Mesenchymal stem cell (in vitro differentiated cells and primary cell): Measurements from ENCODE around the gene IRF2BP1.

Experiments
- DNase-seq: peaks from one replicate; pipeline ENCODE4 v3.0.0-alpha.2; 2013
- H2AFZ ChIP-seq: one replicate; pipeline ENCODE4 v1.6.1; 2013; ENCODE audit warnings: low read depth, mild to moderate bottlenecking, control low read depth, inconsistent platforms, low read length, moderate library complexity
- H2AK5ac ChIP-seq: 2 replicates; pipeline ENCODE4 v1.6.1; 2013; ENCODE audit warnings: low read length, moderate library complexity, mild to moderate bottlenecking, inconsistent platforms; ENCODE audit not compliant: severe bottlenecking
- H2BK120ac ChIP-seq: one replicate; pipeline ENCODE4 v1.6.1; 2013; ENCODE audit warnings: low read depth, mild to moderate bottlenecking, inconsistent platforms, low read length, moderate library complexity
- H2BK12ac ChIP-seq, 2 experiments: one replicate each; pipeline ENCODE4 v1.6.1; 2013; ENCODE audit warnings: inconsistent platforms in 2 of 2, low read length in 2 of 2, mild to moderate bottlenecking in 2 of 2, moderate library complexity in 2 of 2, control low read depth in 1 of 2
- H2BK15ac ChIP-seq: one replicate; pipeline ENCODE4 v1.6.1; 2013; ENCODE audit warnings: mild to moderate bottlenecking, low read depth, inconsistent platforms; ENCODE audit not compliant: poor library complexity, severe bottlenecking
- H2BK5ac ChIP-seq: 2 replicates; pipeline ENCODE4 v1.6.1; 2013; ENCODE audit warnings: low read depth, mild to moderate bottlenecking, low read length, control low read depth, inconsistent platforms; ENCODE audit not compliant: poor library complexity, severe bottlenecking
- H3K14ac ChIP-seq, 2 experiments: one replicate each; pipeline ENCODE4 v1.6.1; 2013; ENCODE audit warnings: inconsistent platforms in 2 of 2, low read length in 2 of 2, control low read depth in 1 of 2, mild to moderate bottlenecking in 1 of 2, moderate library complexity in 1 of 2
- H3K18ac ChIP-seq, 2 experiments: one replicate each; pipeline ENCODE4 v1.6.1; 2013; ENCODE audit warnings: inconsistent platforms in 2 of 2, low read length in 2 of 2, control low read depth in 1 of 2, low read depth in 1 of 2, mild to moderate bottlenecking in 1 of 2
- H3K23ac ChIP-seq, 2 experiments: one replicate each; pipeline ENCODE4 v1.6.1; 2013; ENCODE audit warnings: inconsistent platforms in 2 of 2, low read length in 2 of 2, mild to moderate bottlenecking in 2 of 2, moderate library complexity in 2 of 2, control low read depth in 1 of 2
- H3K27ac ChIP-seq: 2 replicates; pipeline ENCODE4 v1.5.1; 2013; ENCODE audit warnings: mild to moderate bottlenecking, moderate library complexity, low read length, control low read depth, inconsistent platforms; ENCODE audit not compliant: poor library complexity, severe bottlenecking
- H3K27me3 ChIP-seq, 2 experiments: 2 replicates each; pipeline versions ENCODE4 v1.6.1 to v1.7.0; 2013; ENCODE audit warnings: low read length in 2 of 2, mild to moderate bottlenecking in 2 of 2, moderate library complexity in 2 of 2, control low read depth in 1 of 2, inconsistent platforms in 1 of 2; ENCODE audit not compliant: control insufficient read depth in 1 of 2, insufficient read depth in 1 of 2
- H3K36me3 ChIP-seq, 2 experiments: 2 replicates each; pipeline versions ENCODE4 v1.6.1 to v1.7.0; 2013; ENCODE audit warnings: low read length in 2 of 2, control low read depth in 1 of 2, inconsistent platforms in 1 of 2, low read depth in 1 of 2, mild to moderate bottlenecking in 1 of 2; ENCODE audit not compliant: insufficient read depth in 2 of 2, control insufficient read depth in 1 of 2
- H3K4ac ChIP-seq, 2 experiments: one replicate each; pipeline ENCODE4 v1.6.1; 2013; ENCODE audit warnings: inconsistent platforms in 2 of 2, low read length in 2 of 2, mild to moderate bottlenecking in 2 of 2, moderate library complexity in 2 of 2, control low read depth in 1 of 2, low read depth in 1 of 2
- H3K4me1 ChIP-seq: 2 replicates; pipeline ENCODE4 v1.6.1; 2013; ENCODE audit warnings: low read depth, low read length, control low read depth; ENCODE audit not compliant: control insufficient read depth, insufficient read depth
- H3K4me2 ChIP-seq: 2 replicates; pipeline ENCODE4 v1.6.1; 2013; ENCODE audit warnings: low read length, mild to moderate bottlenecking, inconsistent platforms; ENCODE audit not compliant: poor library complexity, severe bottlenecking
- H3K4me3 ChIP-seq, 2 experiments: 2 replicates each; pipeline versions ENCODE4 v1.5.1 to v1.7.0; 2013; ENCODE audit warnings: low read length in 2 of 2, mild to moderate bottlenecking in 2 of 2, control low read depth in 1 of 2, low read depth in 1 of 2; ENCODE audit not compliant: insufficient read depth in 1 of 2
- H3K79me1 ChIP-seq: replicated peaks from 2 replicates; pipeline ENCODE4 v1.6.1; 2013; ENCODE audit warnings: mild to moderate bottlenecking, control low read depth, low read length, inconsistent platforms; ENCODE audit not compliant: poor library complexity, severe bottlenecking
- H3K9ac ChIP-seq: 2 replicates; pipeline ENCODE4 v1.7.0; 2013; ENCODE audit warnings: mild to moderate bottlenecking, low read length, moderate library complexity
- H3K9me3 ChIP-seq: 2 replicates; pipeline ENCODE4 v1.7.0; 2013; ENCODE audit warnings: mild to moderate bottlenecking, low read length; ENCODE audit not compliant: control insufficient read depth
- H4K8ac ChIP-seq: one replicate; pipeline ENCODE4 v1.6.1; 2013; ENCODE audit warnings: inconsistent platforms, mild to moderate bottlenecking, low read length, moderate library complexity
- H4K91ac ChIP-seq: one replicate; pipeline ENCODE4 v1.6.1; 2013; ENCODE audit warnings: mild to moderate bottlenecking, low read length, inconsistent platforms
- WGBS: methylation state at CpG from one replicate; pipeline ENCODE4 v1.1.7; 2013; ENCODE audit warnings: mixed read lengths; 5-methylcytosine and 5-hydroxymethylcytosine counted together

The IRF2BP1 gene

DNA sequence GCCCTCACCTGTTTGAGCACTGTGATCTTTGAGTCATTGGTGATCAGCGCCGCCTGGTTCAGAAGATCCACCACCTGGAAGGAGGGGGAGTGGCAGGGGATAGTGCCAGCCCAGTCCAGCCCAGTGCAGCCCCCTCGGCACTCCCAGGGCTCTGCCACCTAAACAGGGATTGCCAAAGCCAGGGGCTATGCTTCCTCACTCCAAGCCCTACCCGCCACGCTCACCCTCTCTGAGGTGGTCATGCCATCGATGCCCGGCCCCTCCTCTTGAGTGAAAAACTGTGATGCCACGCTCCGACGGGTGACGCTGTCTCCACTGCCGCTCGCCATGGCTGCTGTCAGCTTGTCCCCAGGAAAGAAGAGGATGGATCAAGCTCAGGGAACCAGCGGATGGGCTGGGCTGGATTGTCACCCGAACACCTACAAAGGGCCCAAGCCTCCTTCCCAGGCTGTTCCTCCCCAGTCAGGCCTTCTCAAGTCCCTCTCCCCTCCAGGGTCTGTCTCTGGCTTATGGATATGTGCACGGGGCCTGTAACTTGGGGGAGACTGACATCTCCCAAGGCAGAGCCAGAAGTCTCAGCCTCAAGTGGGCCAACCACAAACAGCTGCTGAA lies 31.7 kb downstream of the IRF2BP1 start:
- no peak overlapping the region for H2BK12ac ChIP-seq
- no peak overlapping the region for H3K27ac ChIP-seq
- no peaks in the 10 kb centered on the region for H3K9me3 ChIP-seq
- no peak overlapping the region for H3K4ac ChIP-seq
- H3K4me2 ChIP-seq = no peak overlapping the region
- no peak overlapping the region for H4K91ac ChIP-seq
- no peak overlapping the region for H3K14ac ChIP-seq
- no peak overlapping the region for H2BK5ac ChIP-seq
- no peak overlapping the region for H3K9ac ChIP-seq
- DNase-seq = no peak
- no peak overlapping the region for H2AFZ ChIP-seq
- H4K8ac ChIP-seq = peak overlapping the region; percentile 28
- 96% methylated on average over 16 of the region's 16 CpGs for WGBS
- peaks cover 5% of the 10 kb centered on the region for H3K4me1 ChIP-seq
- H3K23ac ChIP-seq = no peak overlapping the region
- H2BK15ac ChIP-seq = no peak overlapping the region
- H3K27me3 ChIP-seq = no peaks in the 10 kb centered on the region
- no peak overlapping the region for H2AK5ac ChIP-seq
- H3K18ac ChIP-seq = no peak overlapping the region
- peaks cover 74 to 80% of the 10 kb centered on the region in 2 experiments for H3K36me3 ChIP-seq
- no peak overlapping the region for H2BK120ac ChIP-seq
- H3K79me1 ChIP-seq = peaks cover 45% of the 10 kb centered on the region
- H3K4me3 ChIP-seq = peak overlapping the region in 1 of 2 experiments; percentile 22

DNA sequence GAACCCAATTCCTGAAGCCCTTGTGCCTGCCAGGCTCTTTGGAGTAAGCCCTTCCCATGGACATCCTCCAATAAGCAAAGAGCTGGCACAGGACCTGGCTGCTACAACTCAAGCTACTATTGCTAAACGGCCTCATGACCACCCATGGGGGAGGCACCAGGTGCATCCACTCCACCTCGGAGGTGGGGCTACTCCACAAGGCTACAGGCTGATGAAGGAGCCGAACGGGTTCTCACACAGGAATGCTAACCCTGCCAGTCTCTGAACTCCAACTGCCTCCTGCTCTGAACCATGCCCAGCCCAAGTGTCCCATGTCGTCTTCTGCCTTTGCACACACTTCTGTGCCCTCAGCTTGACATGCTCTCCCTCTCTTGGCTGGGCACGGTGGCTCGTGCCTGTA lies 33.0 kb downstream of the IRF2BP1 start:
- Histone ChIP-seq H3K4me1 (peaks cover 5% of the 10 kb centered on the region), H3K4me2 (no peak overlapping the region), H2BK15ac (no peak overlapping the region), H3K23ac (no peak overlapping the region), H2AK5ac (no peak overlapping the region), H3K14ac (no peak overlapping the region), H3K4me3 (no peak overlapping the region), H3K9ac (no peak overlapping the region), H4K8ac (no peak overlapping the region), H3K27ac (no peak overlapping the region), H3K4ac (no peak overlapping the region), H3K9me3 (no peaks in the 10 kb centered on the region), H2BK5ac (no peak overlapping the region), H3K27me3 (no peaks in the 10 kb centered on the region), H3K18ac (no peak overlapping the region), H2BK120ac (no peak overlapping the region), H2AFZ (no peak overlapping the region), H2BK12ac (no peak overlapping the region), H4K91ac (no peak overlapping the region), H3K36me3 (peaks cover 72 to 82% of the 10 kb centered on the region in 2 experiments), H3K79me1 (peaks cover 46% of the 10 kb centered on the region)
- WGBS = 98% methylated on average over 7 of the region's 7 CpGs
- no peak for DNase-seq

DNA sequence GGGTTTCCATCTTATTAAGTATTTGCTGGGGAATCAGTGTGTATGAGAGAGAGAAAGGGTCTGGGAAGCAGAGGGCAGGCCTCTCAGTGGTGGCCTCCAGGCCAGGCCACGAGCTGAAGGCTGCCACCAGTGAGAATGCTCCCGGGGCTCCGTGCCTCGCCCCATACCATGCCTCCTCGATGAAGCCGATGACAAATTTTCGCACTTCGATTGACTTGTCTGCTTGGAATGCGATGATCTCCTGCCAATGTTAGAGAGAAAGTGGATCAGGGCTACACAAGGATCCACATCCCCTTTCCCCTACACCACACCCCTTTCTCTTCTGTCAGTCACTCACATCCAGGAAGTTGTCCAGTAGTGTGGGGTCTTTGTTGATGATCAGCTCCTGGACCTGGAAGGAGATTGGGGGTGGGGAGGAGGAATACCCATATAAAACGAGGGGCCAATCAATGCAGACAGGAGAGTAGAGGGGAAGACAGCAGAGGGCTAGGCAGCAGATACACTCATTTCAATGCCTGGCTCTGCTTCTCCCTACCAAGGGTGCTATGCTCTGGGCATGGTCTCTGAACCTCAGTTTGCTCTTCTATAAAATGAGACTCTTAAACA lies 33.7 kb downstream of the IRF2BP1 start:
- Histone ChIP-seq H2AK5ac (no peak overlapping the region), H3K27ac (no peak overlapping the region)

DNA sequence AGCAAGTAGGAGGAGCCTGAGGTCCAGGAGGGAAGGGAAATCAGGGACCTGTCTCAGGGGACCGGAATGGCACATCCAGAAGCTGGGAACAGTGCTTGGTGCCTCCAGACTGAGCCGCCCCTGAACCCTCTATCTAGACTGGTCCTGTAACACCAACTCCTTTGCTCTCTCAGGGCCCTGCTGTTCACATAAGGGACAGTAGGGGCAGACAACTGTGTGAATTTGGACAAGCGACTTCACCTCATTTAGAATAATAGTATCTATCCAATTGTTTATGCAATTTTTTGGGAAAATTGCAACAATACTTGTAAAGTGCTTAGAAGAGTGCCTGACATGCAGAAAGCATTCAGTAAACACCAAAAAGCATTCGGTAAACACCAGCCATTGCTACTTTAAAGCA lies 37.0 kb downstream of the IRF2BP1 start:
- H3K14ac ChIP-seq = no peak overlapping the region
- H2AFZ ChIP-seq = no peak overlapping the region
- no peak overlapping the region for H3K23ac ChIP-seq
- no peak overlapping the region for H3K18ac ChIP-seq
- H3K4me3 ChIP-seq = no peak overlapping the region
- H2AK5ac ChIP-seq = no peak overlapping the region
- H2BK120ac ChIP-seq = no peak overlapping the region
- H2BK12ac ChIP-seq = no peak overlapping the region
- H4K8ac ChIP-seq = no peak overlapping the region
- WGBS = 87% methylated on average over 2 of the region's 4 CpGs
- peaks cover 35% of the 10 kb centered on the region for H3K79me1 ChIP-seq
- no peaks in the 10 kb centered on the region for H3K9me3 ChIP-seq
- no peak overlapping the region for H2BK5ac ChIP-seq
- H3K27ac ChIP-seq = no peak overlapping the region
- no peak overlapping the region for H3K9ac ChIP-seq
- H2BK15ac ChIP-seq = no peak overlapping the region
- no peak overlapping the region for H3K4me2 ChIP-seq
- H4K91ac ChIP-seq = no peak overlapping the region
- peaks cover 73 to 95% of the 10 kb centered on the region in 2 experiments for H3K36me3 ChIP-seq
- DNase-seq = peak; percentile 19
- H3K27me3 ChIP-seq = no peaks in the 10 kb centered on the region
- no peak overlapping the region for H3K4ac ChIP-seq
- no peaks in the 10 kb centered on the region for H3K4me1 ChIP-seq

More for the DNA sequence above, 33.7 kb downstream of the IRF2BP1 start:
- no peak overlapping the region for H3K4ac ChIP-seq
- H3K9me3 ChIP-seq = no peaks in the 10 kb centered on the region
- H4K8ac ChIP-seq = no peak overlapping the region
- no peak overlapping the region for H2AFZ ChIP-seq
- peaks cover 45% of the 10 kb centered on the region for H3K79me1 ChIP-seq
- no peak overlapping the region for H3K14ac ChIP-seq
- no peak overlapping the region for H3K18ac ChIP-seq
- no peak overlapping the region for H3K4me2 ChIP-seq
- DNase-seq = no peak
- no peak overlapping the region for H4K91ac ChIP-seq
- H3K9ac ChIP-seq = no peak overlapping the region
- no peak overlapping the region for H2BK5ac ChIP-seq
- H3K27me3 ChIP-seq = no peaks in the 10 kb centered on the region
- no peak overlapping the region for H3K4me3 ChIP-seq
- peaks cover 5% of the 10 kb centered on the region for H3K4me1 ChIP-seq
- no peak overlapping the region for H3K23ac ChIP-seq
- 92% methylated on average over 10 of the region's 10 CpGs for WGBS
- H2BK12ac ChIP-seq = no peak overlapping the region
- H3K36me3 ChIP-seq = peaks cover 75 to 87% of the 10 kb centered on the region in 2 experiments
- H2BK120ac ChIP-seq = no peak overlapping the region
- H2BK15ac ChIP-seq = no peak overlapping the region
